ENCODE measurements around the gene OLIG1. TPM values are rescaled to one million over a fixed set of nuclear protein-coding genes. Genes with fewer than 3 reads are reported as not detected.

The OLIG1 gene
- total and polyA plus RNA-seq, 2 of the 8 experiments (the other 6 are each of a cell fraction or from before 2014, with no cell fraction given), result 0.65 to 1.2 TPM

GRCh38 chr21:33025489-33026442 lies 44.2 kb upstream of the OLIG1 start, which contains the start of gene OLIG2 (continued):
- TF ChIP-seq CHD7 (IDR thresholded peaks at IDR 0.05; ENCODE audit: insufficient replicate concordance, low read length) (no peak), EGR1 (IDR thresholded peaks at IDR 0.05; ENCODE audit: borderline replicate concordance, low read depth, low read length) (no peak), RBBP5 (IDR thresholded peaks at IDR 0.05; ENCODE audit: borderline replicate concordance, low read depth, low read length) (no peak), CTCF (IDR thresholded peaks at IDR 0.05; ENCODE audit: control extremely low read depth in 1 of 3, insufficient read depth in 1 of 3, low read depth in 1 of 3, low read length in 3 of 3) (no peak), FOSL1 (IDR thresholded peaks at IDR 0.05; ENCODE audit: insufficient read depth, low read depth, low read length) (no peak), KDM1A (IDR thresholded peaks at IDR 0.05; ENCODE audit: borderline replicate concordance, low read length) (peak; percentile 47; the same call in 1 of the 2 replicates)

All from H1 (cell line).